HK-2 (cell line): Measurements from ENCODE around the gene FRYL.
A peak's percentile ranks its signal among the peaks of the same experiment; 100 is the strongest.
"Not testable (repeated sequence)": the region's sequence is repeated elsewhere in the genome, so short reads cannot be mapped to it uniquely, and the experiment has no call there.

Experiments
- DNase-seq: peaks from one replicate; pipeline ENCODE4 v3.0.0-alpha.2; 2018; ENCODE audit not compliant: unreplicated experiment

FRYL gene

GRCh38 chr4:48785302-48785701 lies 5.2 kb upstream of the FRYL start:
- no peak for DNase-seq

GRCh38 chr4:48781968-48782367 lies 1.9 kb upstream of the FRYL start:
- DNase-seq = no peak

GRCh38 chr4:48780865-48781214 lies 761 bp upstream of the FRYL start:
- no peak for DNase-seq

DNA sequence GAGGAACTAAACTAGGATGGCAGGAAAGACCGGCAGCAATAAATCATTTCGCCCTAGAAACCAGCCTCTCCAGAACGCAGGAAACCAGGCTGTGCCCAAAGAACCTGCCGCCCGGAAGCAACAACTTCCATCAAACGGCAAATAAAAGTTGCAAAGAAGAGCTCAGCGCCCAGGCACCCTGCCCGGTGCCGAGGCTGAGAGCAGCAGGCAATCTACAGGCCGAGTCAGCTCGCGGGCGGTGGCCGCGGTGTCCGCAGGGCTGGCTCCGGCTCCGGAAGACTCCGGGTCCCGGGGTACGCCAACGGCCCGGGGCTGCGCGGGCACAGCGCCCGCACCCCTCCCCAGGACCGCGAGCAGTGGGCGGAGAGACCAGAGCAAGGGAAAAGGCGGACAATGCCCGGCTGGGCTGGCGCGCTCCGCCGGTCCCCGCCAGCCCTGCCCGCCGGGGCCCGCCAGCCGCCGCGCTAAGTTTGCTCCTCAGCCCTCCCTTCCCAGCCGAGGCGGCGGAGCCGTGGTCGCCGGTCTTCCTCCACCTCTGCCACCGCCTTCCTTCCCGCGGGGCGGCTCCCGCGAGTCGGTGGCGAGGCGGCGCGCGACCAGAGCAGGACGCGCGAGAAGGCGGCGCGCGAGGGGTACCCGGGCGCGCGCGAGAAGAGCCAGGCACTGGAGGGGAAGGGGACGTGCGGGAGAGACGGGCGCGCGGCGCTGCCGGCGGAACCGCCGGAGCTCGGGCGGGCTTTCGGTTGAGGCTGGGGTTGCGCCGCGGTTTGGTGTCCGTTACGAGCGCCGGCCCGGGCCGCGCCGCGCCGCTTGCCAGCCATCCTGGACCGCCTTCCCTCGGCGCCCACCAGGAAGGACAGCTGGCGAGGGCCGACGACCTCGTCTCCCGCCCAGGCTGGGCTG lies 733 bp downstream of the FRYL start:
- peak; percentile 70 for DNase-seq

DNA sequence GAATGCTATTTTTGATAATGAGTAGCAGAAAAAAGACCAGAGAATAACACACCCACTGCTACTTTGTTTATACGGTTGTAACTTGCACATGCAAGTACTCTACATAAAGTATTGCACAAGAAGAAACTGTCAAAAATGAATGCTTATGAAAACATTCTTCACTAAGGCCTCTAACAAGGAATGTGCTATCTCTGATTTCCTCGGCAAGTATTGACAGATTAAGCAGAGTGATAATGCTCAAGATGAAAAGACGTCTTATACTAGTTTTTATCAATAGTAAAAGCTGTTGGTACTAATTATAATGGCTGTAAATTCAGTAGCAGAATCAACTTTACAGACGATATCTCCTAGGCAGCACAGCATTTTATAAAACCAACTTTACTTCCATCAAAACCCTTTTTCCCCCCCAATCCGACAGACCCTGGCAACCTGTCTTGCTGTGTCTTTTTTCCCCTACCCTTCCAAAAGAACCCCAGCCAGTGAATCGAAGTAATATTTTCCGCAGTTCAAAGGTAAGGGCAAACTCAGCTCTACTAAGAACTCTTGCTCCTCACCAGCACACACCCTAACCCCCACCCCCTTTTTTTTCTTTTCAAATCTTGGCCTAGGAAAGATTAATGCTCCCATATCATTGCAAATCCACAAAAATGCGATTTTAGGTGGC lies 1.5 kb downstream of the FRYL start:
- no peak for DNase-seq

- DNase-seq = no peak
Measured at GRCh38 chr4:48777739-48778138, 2.3 kb downstream of the FRYL start.

DNA sequence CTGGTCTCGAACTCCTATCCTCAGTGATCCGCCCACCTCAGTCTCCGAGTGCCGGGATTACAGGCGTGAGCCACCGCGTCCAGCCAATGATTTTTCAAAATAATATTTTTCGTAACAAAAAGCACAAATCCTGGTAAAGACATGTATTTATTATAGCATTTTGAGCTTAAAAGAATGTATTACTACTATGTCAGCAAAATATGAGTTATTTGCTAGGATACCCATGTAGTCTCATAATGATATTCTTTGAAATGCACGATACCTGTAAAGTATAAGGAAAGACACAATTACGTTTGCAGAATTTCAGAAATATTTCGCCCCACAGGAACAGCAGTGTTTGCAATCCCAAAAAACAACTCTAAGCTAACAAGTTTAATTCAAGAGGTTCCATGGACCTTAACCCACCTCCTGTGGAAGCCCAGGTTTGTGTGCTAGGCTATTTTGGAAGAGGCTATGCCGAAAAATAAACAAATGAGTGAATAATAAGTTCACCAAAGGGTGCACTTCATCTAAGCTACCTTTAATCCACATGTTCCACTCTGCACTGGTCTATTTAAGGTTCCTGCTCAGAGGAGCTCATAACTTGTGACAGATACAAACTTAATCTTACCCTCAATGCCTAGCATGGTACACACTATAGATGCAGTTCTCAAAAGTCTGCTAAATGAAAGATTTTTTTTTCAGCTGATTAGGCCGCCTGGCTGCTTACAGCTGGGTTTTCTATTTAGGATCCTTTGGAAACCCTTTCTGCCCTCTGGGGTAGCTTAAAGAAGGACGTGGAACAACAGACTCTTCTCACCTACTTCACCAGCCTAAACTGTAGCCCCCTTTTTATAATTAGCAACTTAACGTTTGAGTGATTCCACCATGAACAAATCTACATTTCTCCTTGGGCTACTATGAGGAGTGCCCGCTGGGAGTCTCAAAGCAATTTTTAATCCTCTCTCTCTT lies 5.0 kb downstream of the FRYL start:
- DNase-seq = no peak

DNA sequence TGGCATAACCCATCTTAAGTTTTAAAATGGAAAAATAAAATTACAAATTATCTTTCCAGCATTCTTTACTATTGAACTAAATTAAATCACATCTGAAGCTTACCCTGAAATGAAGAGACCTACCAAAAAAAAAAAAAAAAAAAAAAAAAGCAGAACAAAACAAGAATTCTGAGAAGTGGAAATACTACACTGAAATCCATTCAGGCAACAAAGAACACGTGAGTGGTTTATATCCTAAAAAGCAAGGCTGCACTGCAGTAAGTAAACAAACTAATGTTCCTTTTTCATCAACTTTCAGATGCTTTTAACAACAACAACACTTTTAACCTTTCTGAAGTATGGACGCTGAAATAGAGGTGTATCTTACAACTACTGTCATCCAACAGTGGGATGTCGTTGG lies 7.5 kb downstream of the FRYL start:
- no peak for DNase-seq

DNA sequence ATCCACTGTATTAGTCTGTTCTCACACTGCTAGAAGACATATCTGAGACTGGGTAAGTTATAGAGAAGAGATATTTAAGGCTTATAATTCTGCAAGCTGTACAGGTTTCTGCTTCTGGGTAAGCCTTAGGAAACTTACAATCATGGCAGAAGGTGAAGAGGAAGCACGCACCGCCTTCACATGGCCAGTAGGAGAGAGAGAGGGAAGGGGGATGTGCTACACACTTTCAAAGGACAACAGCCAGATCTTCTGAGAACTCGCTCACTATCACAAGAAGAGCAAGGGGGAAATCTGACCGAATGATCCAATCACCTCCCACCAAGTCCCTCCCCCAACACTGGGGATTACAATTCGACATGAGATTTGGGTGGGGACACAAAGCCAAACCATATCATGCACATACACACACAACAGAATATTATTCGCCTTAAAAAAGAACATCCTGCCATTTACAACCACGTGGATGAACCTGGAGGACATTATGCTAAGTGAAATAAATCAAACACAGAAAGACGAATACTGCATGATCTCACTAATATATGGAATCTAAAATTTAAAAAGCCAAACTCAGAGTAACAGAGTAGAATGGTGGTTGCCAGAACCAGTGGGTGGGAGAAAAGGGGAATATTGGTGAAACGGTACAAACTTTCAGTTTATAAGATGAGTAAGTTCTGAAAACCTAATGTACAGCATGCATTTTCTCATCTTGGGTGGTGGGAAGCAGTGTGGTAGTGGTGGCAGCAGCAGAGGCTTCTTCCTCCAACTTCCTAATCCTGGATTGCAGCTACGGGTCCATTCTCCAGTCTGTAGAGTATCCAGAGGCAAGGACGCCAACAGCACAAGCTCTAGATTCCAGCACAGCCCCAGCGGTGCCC lies 12.8 kb downstream of the FRYL start:
- no peak for DNase-seq

DNA sequence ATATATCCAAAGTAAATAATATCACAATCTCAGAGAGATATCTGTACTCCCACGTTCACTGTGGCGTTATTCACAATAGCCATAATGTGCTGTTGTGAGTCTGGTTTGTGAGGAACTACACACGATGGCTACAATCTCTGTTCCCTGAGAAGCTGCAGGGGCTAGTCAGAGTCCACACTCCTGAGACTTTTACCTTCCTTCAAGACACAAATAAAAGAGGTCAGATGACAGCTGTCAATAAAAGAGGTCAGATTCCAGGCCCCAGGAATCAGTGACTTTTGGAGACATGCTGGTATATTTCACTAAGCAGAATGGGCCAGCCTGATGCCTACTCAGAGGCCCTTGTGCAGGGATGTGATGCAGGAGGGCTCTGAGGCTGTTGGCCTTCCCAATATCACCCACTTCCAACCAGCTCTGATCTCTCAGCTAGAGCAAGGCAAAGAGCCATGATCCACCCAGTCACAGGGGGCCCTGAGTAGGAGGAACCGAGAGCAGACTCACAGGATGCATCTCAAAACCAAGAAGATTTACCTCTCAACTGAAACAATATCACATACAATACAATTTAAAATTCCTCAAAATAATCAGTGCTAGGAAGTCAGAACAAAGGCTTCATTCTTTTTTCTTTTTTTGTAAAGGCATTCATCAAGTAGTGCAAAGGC lies 13.8 kb downstream of the FRYL start:
- no peak for DNase-seq

GRCh38 chr4:48762408-48762807 lies 17.7 kb downstream of the FRYL start:
- no peak for DNase-seq

DNA sequence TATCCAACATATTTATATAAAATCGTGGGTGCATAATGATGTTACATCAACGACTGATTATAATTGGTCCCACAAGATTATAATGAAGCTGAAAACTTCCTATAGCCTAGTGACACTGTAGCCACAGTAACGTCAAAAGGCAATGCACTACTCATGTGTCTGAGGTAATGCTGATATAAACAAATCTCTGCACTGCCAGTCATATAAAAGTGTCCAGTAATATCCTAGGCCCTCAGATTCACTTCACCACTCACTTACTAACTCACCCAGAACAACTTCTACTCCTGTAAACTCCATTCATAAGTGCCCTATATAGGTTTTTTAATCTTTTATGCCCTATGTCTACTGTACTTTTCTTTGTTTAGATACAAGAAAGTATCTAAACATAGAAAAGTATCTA lies 18.8 kb downstream of the FRYL start:
- DNase-seq = no peak

DNA sequence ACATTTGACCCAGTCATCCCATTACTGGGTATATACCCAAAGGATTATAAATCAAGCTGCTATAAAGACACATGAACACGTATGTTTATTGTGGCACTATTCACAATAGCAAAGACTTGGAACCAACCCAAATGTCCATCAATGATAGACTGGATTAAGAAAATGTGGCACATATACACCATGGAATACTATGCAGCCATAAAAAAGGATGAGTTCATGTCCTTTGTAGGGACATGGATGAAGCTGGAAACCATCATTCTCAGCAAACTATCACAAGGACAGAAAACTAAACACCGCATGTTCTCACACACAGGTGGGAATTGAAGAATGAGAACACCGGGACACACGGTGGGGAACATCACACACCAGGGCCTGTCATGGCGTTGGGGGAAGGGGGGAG lies 21.4 kb downstream of the FRYL start:
- DNase-seq = not testable (repeated sequence)

- no peak for DNase-seq
Measured at GRCh38 chr4:48756689-48757220, 23.3 kb downstream of the FRYL start.

- no peak for DNase-seq
Measured at GRCh38 chr4:48755281-48755680, 24.8 kb downstream of the FRYL start.

DNA sequence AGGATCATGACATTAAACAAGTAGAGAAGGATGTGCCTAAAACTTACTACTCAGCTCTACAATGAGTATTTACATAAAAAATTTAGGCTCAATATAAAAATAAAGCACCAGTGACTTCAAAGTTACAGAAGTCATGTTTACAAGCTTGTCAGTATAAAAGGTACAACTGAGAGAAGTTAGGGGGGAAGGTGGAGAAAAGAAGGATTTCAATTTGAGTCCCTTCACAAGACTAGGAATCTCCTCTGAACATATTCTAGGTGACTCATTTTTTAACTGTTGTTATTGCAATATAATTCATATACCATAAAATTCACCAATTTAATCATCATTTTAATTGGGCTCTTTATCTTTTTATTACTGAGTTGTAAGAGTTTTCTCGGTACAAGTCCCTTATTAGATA lies 26.9 kb downstream of the FRYL start:
- DNase-seq = no peak

DNA sequence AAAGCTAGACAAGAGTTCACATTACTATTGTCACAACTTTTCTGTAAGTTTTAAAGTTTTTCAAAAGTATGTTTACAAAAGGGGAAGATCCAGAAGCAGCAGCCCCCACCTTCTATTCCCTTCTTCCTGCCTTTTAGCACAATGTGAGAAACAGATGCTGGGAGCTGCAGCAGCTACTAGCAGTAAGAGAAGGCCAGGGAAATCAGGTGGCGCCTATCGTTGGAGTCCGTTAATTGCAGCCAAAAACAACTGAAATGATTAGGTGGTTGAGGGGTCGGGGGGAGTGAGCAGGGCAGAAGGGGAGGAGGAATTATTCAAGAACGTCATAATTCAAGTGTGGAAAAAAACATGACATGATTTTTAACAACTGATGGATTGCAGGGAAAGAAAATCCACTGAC lies 27.4 kb downstream of the FRYL start:
- no peak for DNase-seq

- DNase-seq = no peak
Measured at GRCh38 chr4:48752246-48752645, 27.8 kb downstream of the FRYL start.

DNA sequence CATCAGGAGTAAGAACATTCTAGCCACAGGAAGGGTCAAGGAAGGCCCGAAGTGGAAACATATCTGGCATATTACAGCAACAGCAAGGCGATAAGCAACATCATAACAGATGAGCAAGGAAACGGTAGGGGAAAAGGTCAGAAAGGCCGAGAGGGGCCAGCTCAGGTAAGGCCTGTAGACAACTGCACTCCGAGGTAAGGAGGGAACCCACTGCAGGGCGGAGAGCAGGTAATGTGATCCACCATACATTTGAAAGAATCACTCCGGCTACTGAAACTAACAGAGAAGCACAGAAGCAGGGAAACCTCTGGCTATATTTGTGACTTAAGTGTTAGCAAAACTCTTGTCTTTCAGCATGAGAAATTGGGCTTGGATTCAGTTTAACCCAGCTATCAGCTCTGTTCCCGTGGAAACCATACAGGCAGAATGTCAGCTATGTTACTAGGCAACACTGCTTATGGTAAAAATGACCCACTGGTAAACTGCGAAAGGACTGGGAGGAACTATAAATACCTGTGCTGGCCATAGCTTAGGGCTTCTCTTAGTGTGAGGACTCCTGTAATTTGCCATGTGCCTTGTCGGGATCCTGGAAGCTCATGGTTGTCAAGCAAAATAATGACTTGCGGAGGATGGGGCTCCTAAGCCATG lies 31.0 kb downstream of the FRYL start:
- no peak for DNase-seq
